ENCODE data around the gene USP6.

DNA sequence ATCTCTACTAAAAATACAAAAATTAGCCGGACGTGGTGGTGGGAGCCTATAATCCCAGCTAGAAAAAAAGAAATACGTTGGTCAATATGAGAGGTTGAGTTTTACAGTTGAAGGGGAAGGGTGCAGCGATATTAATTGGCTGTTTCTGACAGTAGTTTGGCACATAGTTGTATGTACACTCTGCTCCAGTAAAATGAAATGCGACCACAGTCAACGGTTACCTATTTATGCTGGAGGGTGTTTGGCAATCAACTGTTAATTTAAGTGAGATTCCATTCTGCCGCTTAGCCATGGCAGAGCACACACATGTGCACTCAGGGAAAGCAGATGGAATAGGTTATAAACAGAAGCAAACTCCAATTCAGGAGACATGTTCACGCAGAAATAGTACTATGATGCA lies 85.2 kb downstream of the USP6 start:
- TF ChIP-seq, protein P1, sequence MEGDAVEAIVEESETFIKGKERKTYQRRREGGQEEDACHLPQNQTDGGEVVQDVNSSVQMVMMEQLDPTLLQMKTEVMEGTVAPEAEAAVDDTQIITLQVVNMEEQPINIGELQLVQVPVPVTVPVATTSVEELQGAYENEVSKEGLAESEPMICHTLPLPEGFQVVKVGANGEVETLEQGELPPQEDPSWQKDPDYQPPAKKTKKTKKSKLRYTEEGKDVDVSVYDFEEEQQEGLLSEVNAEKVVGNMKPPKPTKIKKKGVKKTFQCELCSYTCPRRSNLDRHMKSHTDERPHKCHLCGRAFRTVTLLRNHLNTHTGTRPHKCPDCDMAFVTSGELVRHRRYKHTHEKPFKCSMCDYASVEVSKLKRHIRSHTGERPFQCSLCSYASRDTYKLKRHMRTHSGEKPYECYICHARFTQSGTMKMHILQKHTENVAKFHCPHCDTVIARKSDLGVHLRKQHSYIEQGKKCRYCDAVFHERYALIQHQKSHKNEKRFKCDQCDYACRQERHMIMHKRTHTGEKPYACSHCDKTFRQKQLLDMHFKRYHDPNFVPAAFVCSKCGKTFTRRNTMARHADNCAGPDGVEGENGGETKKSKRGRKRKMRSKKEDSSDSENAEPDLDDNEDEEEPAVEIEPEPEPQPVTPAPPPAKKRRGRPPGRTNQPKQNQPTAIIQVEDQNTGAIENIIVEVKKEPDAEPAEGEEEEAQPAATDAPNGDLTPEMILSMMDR (IDR thresholded peaks at IDR 0.05): no peak
- no peak for TF ChIP-seq POLR2A (IDR thresholded peaks at IDR 0.05)
- no peak for TF ChIP-seq EP300 (IDR thresholded peaks at IDR 0.05)

Data from tibial nerve (tissue), 4 donors.